Measurements from ENCODE around the gene CT45A7. TPM values are rescaled to one million over a fixed set of nuclear protein-coding genes. Genes with fewer than 3 reads are reported as not detected.

CT45A7 gene
- total and polyA plus RNA-seq, 2 of the 8 experiments (the other 6 are each of a cell fraction or from before 2014, with no cell fraction given), result not detected

Other genes with a start within 250 kb of the CT45A7 start
- gene CT45A1, start 123.6 kb downstream of the CT45A7 start, total RNA-seq (2021; fragmentation: NEBNext Ultra II Directional; extraction: Animal tissue kit (Norgen Biotek cat#: 25700)), result not detected in 2 replicates
- not detected in 2 replicates for gene CT45A1, start 123.6 kb downstream of the CT45A7 start, polyA plus RNA-seq (2011; rRNA removed)
- gene CT45A3, start 69.1 kb downstream of the CT45A7 start, total RNA-seq (2021; fragmentation: NEBNext Ultra II Directional; extraction: Animal tissue kit (Norgen Biotek cat#: 25700)), result not detected in 2 replicates
- not detected in 2 replicates for gene CT45A3, start 69.1 kb downstream of the CT45A7 start, polyA plus RNA-seq (2011; rRNA removed)
- not detected in 2 replicates for gene CT45A5, start 51.8 kb downstream of the CT45A7 start, total RNA-seq (2021; fragmentation: NEBNext Ultra II Directional; extraction: Animal tissue kit (Norgen Biotek cat#: 25700))
- not detected in 2 replicates for gene CT45A5, start 51.8 kb downstream of the CT45A7 start, polyA plus RNA-seq (2011; rRNA removed)
- not detected in 2 replicates for gene CT45A6, start 34.5 kb downstream of the CT45A7 start, total RNA-seq (2021; fragmentation: NEBNext Ultra II Directional; extraction: Animal tissue kit (Norgen Biotek cat#: 25700))
- not detected in 2 replicates for gene CT45A6, start 34.5 kb downstream of the CT45A7 start, polyA plus RNA-seq (2011; rRNA removed)
- not detected in 2 replicates for gene CT45A2, start 17.3 kb downstream of the CT45A7 start, total RNA-seq (2021; fragmentation: NEBNext Ultra II Directional; extraction: Animal tissue kit (Norgen Biotek cat#: 25700))
- gene CT45A2, start 17.3 kb downstream of the CT45A7 start, polyA plus RNA-seq (2011; rRNA removed), result not detected in 2 replicates
- gene CT45A8, start 17.3 kb upstream of the CT45A7 start, total RNA-seq (2021; fragmentation: NEBNext Ultra II Directional; extraction: Animal tissue kit (Norgen Biotek cat#: 25700)), result not detected in 2 replicates
- not detected in 2 replicates for gene CT45A8, start 17.3 kb upstream of the CT45A7 start, polyA plus RNA-seq (2011; rRNA removed)
- not detected in 2 replicates for gene CT45A9, start 34.5 kb upstream of the CT45A7 start, total RNA-seq (2021; fragmentation: NEBNext Ultra II Directional; extraction: Animal tissue kit (Norgen Biotek cat#: 25700))
- gene CT45A9, start 34.5 kb upstream of the CT45A7 start, polyA plus RNA-seq (2011; rRNA removed), result not detected in 2 replicates
- gene CT45A10, start 56.2 kb upstream of the CT45A7 start, total RNA-seq (2021; fragmentation: NEBNext Ultra II Directional; extraction: Animal tissue kit (Norgen Biotek cat#: 25700)), result not detected in 2 replicates
- gene CT45A10, start 56.2 kb upstream of the CT45A7 start, polyA plus RNA-seq (2011; rRNA removed), result not detected in 2 replicates
- not detected in 2 replicates for gene SAGE1, start 56.4 kb upstream of the CT45A7 start, total RNA-seq (2021; fragmentation: NEBNext Ultra II Directional; extraction: Animal tissue kit (Norgen Biotek cat#: 25700))
- gene SAGE1, start 56.4 kb upstream of the CT45A7 start, polyA plus RNA-seq (2011; rRNA removed), result not detected in 2 replicates
- gene MMGT1, start 136.7 kb upstream of the CT45A7 start, total RNA-seq (2021; fragmentation: NEBNext Ultra II Directional; extraction: Animal tissue kit (Norgen Biotek cat#: 25700)), result 19.1 and 20.5 TPM in 2 replicates
- 6.3 and 10.0 TPM in 2 replicates for gene MMGT1, start 136.7 kb upstream of the CT45A7 start, polyA plus RNA-seq (2011; rRNA removed)
- gene SLC9A6, start 148.2 kb upstream of the CT45A7 start, total RNA-seq (2021; fragmentation: NEBNext Ultra II Directional; extraction: Animal tissue kit (Norgen Biotek cat#: 25700)), result 12.2 and 14.1 TPM in 2 replicates
- 5.6 and 8.0 TPM in 2 replicates for gene SLC9A6, start 148.2 kb upstream of the CT45A7 start, polyA plus RNA-seq (2011; rRNA removed)

Measured in H1 (cell line).